Measurements from ENCODE around the gene MAP2K1. TPM values are rescaled to one million over a fixed set of nuclear protein-coding genes. Genes with fewer than 3 reads are reported as not detected.
"Not testable (repeated sequence)": the region's sequence is repeated elsewhere in the genome, so short reads cannot be mapped to it uniquely, and the experiment has no call there.

Gene MAP2K1
- total RNA-seq, 1 experiment from 2014 or later, result 56.8 TPM

DNA sequence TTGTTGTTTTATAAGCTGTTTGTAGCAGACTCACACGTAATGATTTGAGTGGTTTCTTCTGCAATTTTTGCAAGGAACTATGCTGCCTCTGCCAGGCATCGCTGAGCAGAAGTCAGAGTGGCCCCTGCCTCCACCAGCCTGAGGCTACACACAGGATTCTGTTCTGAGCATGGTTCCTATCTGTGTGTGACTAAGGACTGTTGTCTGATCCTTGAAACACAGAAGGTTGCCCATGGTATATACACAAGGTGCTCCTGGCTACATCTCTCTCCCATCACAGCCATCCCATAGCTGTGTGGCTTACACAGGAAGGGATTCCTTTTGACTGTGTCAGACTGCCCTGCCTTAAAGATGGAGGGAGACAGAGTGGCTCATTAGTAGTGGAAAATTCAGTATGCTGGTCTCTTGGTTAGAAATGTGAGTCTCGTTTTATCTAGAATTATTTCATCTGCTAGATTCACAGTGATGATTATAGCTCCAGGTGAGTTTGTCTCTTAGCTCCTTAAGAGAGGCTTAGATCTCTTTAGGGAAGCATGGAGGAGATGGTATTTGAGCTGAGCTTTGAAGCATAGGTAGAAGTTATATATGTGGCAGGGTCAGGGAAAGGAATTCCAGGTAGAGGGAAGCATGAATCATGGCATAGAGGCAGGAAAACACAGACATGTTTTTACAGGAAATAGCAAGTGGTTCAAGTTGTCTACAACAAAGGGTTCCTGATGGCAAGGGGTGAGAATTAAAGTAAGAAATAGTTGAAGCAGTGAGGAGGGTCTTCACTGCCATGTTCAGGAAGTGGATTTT is 73.3 kb downstream of the MAP2K1 start:
- H3K27me3 ChIP-seq (replicated peaks; ENCODE audit: insufficient read depth, low read depth, low read length, poor library complexity), result no peaks in the 10 kb centered on the region
- no peak for TF ChIP-seq EZH2 (IDR thresholded peaks at IDR 0.05; ENCODE audit: borderline replicate concordance, low read depth, low read length, poor library complexity, severe bottlenecking)
- TF ChIP-seq, protein P1, sequence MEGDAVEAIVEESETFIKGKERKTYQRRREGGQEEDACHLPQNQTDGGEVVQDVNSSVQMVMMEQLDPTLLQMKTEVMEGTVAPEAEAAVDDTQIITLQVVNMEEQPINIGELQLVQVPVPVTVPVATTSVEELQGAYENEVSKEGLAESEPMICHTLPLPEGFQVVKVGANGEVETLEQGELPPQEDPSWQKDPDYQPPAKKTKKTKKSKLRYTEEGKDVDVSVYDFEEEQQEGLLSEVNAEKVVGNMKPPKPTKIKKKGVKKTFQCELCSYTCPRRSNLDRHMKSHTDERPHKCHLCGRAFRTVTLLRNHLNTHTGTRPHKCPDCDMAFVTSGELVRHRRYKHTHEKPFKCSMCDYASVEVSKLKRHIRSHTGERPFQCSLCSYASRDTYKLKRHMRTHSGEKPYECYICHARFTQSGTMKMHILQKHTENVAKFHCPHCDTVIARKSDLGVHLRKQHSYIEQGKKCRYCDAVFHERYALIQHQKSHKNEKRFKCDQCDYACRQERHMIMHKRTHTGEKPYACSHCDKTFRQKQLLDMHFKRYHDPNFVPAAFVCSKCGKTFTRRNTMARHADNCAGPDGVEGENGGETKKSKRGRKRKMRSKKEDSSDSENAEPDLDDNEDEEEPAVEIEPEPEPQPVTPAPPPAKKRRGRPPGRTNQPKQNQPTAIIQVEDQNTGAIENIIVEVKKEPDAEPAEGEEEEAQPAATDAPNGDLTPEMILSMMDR (conservative IDR thresholded peaks at IDR 0.05; ENCODE audit: low read depth, low read length), result no peak
- H3K36me3 ChIP-seq (ENCODE audit: insufficient read depth, low read length, poor library complexity, severe bottlenecking), result no peaks in the 10 kb centered on the region
- BruUV-seq (replicated peaks), result no TSS peak
- POLR2A ChIA-PET (ENCODE audit: low non-redundant PET), result no interaction called here
- CTCF ChIA-PET, result no interaction called here
- no peak overlapping the region for H3K27ac ChIP-seq (ENCODE audit: low read depth, low read length, poor library complexity, severe bottlenecking)
- H3K9me3 ChIP-seq (ENCODE audit: low read depth, low read length, poor library complexity, severe bottlenecking), result no peaks in the 10 kb centered on the region
- no peak overlapping the region for H3K4me3 ChIP-seq (ENCODE audit: low read depth, low read length, poor library complexity, severe bottlenecking)
- no peak for DNase-seq (ENCODE audit: low spot score)
- H3K4me1 ChIP-seq (ENCODE audit: insufficient read depth, low read length, poor library complexity, severe bottlenecking), result no peaks in the 10 kb centered on the region
- intact Hi-C loops (cut with micrococcal nuclease; ENCODE audit: unreplicated experiment), result no loop called here

DNA sequence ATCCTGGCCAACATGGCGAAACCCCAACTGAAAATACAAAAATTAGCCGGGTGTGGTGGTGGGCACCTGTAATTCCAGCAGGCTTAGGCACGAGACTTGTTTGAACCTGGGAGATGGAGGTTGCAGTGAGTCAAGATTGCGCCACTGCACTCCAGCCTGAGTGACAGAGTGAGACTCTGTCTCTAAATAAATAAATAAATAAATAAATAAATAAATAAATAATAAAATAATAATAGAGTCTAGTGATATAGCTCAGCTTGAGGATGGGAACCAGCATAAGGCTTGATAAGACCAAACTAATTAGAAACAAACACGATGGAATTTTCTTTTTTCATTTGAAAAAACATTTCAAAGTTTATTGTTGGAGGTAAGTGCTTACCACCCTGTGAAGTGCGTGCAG is 74.6 kb downstream of the MAP2K1 start:
- POLR2A ChIA-PET (ENCODE audit: low non-redundant PET); H3K4me1 ChIP-seq (ENCODE audit: insufficient read depth, low read length, poor library complexity, severe bottlenecking); intact Hi-C loops (cut with micrococcal nuclease; ENCODE audit: unreplicated experiment); H3K36me3 ChIP-seq (ENCODE audit: insufficient read depth, low read length, poor library complexity, severe bottlenecking); H3K4me3 ChIP-seq (ENCODE audit: low read depth, low read length, poor library complexity, severe bottlenecking); H3K9me3 ChIP-seq (ENCODE audit: low read depth, low read length, poor library complexity, severe bottlenecking); BruUV-seq (replicated peaks); H3K27me3 ChIP-seq (replicated peaks; ENCODE audit: insufficient read depth, low read depth, low read length, poor library complexity); DNase-seq (ENCODE audit: low spot score); H3K27ac ChIP-seq (ENCODE audit: low read depth, low read length, poor library complexity, severe bottlenecking): not testable (repeated sequence)
- CTCF ChIA-PET, result interaction anchor here (0.6 kb wide), 1 partner anchor 28 kb away, joined by 4 read pairs; no protein-coding TSS in a partner anchor

DNA sequence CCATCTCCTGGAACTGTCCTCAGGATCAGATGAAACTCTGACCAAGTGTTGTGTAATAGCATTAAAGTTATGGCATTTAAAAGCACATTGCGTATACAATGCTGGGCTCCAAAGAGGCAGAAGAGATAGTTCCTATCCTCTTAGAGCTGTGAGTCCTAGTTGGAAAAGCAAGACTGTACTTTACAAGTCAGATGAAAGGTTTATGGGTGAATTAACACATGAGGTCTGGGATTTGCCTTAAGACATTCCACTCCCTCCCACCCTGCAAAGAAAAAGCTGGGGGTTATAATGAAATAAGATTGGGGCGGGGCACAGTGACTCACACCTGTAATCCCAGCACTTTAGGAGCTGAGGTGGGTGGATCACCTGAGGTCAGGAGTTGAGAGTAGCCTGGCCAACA is 75.2 kb downstream of the MAP2K1 start:
- Histone ChIP-seq H3K4me3 (ENCODE audit: low read depth, low read length, poor library complexity, severe bottlenecking) (no peak overlapping the region), H3K4me1 (ENCODE audit: insufficient read depth, low read length, poor library complexity, severe bottlenecking) (no peaks in the 10 kb centered on the region), H3K27ac (ENCODE audit: low read depth, low read length, poor library complexity, severe bottlenecking) (no peak overlapping the region), H3K36me3 (ENCODE audit: insufficient read depth, low read length, poor library complexity, severe bottlenecking) (peaks cover 3% of the 10 kb centered on the region), H3K9me3 (ENCODE audit: low read depth, low read length, poor library complexity, severe bottlenecking) (no peaks in the 10 kb centered on the region), H3K27me3 (replicated peaks; ENCODE audit: insufficient read depth, low read depth, low read length, poor library complexity) (no peaks in the 10 kb centered on the region)
- TF ChIP-seq, protein P1 (conservative IDR thresholded peaks at IDR 0.05; ENCODE audit: low read depth, low read length), result no peak
- TF ChIP-seq EZH2 (IDR thresholded peaks at IDR 0.05; ENCODE audit: borderline replicate concordance, low read depth, low read length, poor library complexity, severe bottlenecking), result no peak
- POLR2A ChIA-PET (ENCODE audit: low non-redundant PET), result no interaction called here
- no TSS peak for BruUV-seq (replicated peaks)
- no peak for DNase-seq (ENCODE audit: low spot score)
- CTCF ChIA-PET, result no interaction called here
- intact Hi-C loops (cut with micrococcal nuclease; ENCODE audit: unreplicated experiment), result no loop called here

DNA sequence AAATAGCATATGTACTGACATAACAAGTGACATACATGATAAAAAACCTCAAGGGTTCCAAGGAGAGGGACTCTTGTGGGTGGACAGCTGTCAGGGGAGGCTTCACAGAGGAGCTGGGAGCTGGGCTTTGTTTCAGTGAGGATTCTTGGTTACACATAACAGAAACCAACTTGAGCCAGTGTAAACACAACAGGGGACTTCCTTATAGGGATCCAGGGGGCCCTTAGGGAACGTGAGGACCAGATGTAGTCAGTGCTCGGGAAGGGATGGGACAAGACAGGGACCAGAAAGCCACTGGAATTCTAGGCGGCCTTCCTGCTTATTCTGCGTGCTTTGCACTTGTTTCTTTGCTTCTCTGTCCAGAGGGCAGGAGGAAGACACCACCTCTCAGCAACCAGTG is 75.9 kb downstream of the MAP2K1 start:
- H3K4me1 ChIP-seq (ENCODE audit: insufficient read depth, low read length, poor library complexity, severe bottlenecking), result no peaks in the 10 kb centered on the region
- ChIA-PET POLR2A (ENCODE audit: low non-redundant PET) (no interaction called here), CTCF (no interaction called here)
- H3K4me3 ChIP-seq (ENCODE audit: low read depth, low read length, poor library complexity, severe bottlenecking), result no peak overlapping the region
- no peak for TF ChIP-seq EZH2 (IDR thresholded peaks at IDR 0.05; ENCODE audit: borderline replicate concordance, low read depth, low read length, poor library complexity, severe bottlenecking)
- TF ChIP-seq, protein P1 (conservative IDR thresholded peaks at IDR 0.05; ENCODE audit: low read depth, low read length), result no peak
- intact Hi-C loops (cut with micrococcal nuclease; ENCODE audit: unreplicated experiment), result no loop called here
- DNase-seq (ENCODE audit: low spot score), result peak; percentile 65
- peaks cover 3% of the 10 kb centered on the region for H3K36me3 ChIP-seq (ENCODE audit: insufficient read depth, low read length, poor library complexity, severe bottlenecking)
- no TSS peak for BruUV-seq (replicated peaks)
- no peak overlapping the region for H3K27ac ChIP-seq (ENCODE audit: low read depth, low read length, poor library complexity, severe bottlenecking)
- no peaks in the 10 kb centered on the region for H3K9me3 ChIP-seq (ENCODE audit: low read depth, low read length, poor library complexity, severe bottlenecking)
- no peaks in the 10 kb centered on the region for H3K27me3 ChIP-seq (replicated peaks; ENCODE audit: insufficient read depth, low read depth, low read length, poor library complexity)

DNA sequence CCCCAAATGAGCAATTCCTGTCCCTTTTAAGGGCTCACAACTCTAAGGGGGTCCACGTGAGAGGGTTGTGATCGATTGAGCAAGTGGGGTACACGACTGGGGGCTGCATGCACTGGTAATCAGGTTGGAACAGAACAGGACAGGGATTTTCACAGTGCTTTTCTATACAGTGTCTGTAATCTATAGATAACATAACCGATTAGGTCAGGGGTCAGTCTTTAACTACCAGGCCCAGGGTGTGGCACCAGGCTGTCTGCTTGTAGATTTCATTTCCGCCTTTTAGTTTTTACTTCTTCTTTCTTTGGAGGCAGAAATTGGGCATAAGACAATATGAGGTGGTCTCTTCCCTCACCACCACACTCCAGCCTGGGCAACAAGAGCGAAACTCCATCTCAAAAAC is 78.6 kb downstream of the MAP2K1 start:
- POLR2A ChIA-PET (ENCODE audit: low non-redundant PET); CTCF ChIA-PET; BruUV-seq (replicated peaks); H3K4me1 ChIP-seq (ENCODE audit: insufficient read depth, low read length, poor library complexity, severe bottlenecking); H3K27ac ChIP-seq (ENCODE audit: low read depth, low read length, poor library complexity, severe bottlenecking); H3K4me3 ChIP-seq (ENCODE audit: low read depth, low read length, poor library complexity, severe bottlenecking); DNase-seq (ENCODE audit: low spot score); H3K36me3 ChIP-seq (ENCODE audit: insufficient read depth, low read length, poor library complexity, severe bottlenecking); H3K9me3 ChIP-seq (ENCODE audit: low read depth, low read length, poor library complexity, severe bottlenecking); intact Hi-C loops (cut with micrococcal nuclease; ENCODE audit: unreplicated experiment); H3K27me3 ChIP-seq (replicated peaks; ENCODE audit: insufficient read depth, low read depth, low read length, poor library complexity): not testable (repeated sequence)

Data from A673 (cell line).